ENCODE results near the gene SCNN1A. TPM values are rescaled to one million over a fixed set of nuclear protein-coding genes. Genes with fewer than 3 reads are reported as not detected.

The SCNN1A gene
- total RNA-seq, 2 experiments from 2014 or later, result 0.35 to 1.0 TPM

- no peak overlapping the region for H2AFZ ChIP-seq (ENCODE audit: low read length)
- CTCF ChIA-PET (ENCODE audit: unreplicated experiment), result no interaction called here
- H3K9me3 ChIP-seq (ENCODE audit: low read length), result no peaks in the 10 kb centered on the region
- H3K9me2 ChIP-seq (ENCODE audit: insufficient read depth, low read length), result no peaks in the 10 kb centered on the region
- H3K27ac ChIP-seq (ENCODE audit: low read depth, low read length, poor library complexity, severe bottlenecking), result no peak overlapping the region
- POLR2A ChIA-PET, result interaction anchor here (0.6 kb wide), 1 partner anchor 128 kb away, joined by 3 read pairs; no protein-coding TSS in a partner anchor
- no peak for DNase-seq (ENCODE audit: low spot score)
- H3K36me3 ChIP-seq (ENCODE audit: insufficient read depth, low read length), result no peaks in the 10 kb centered on the region
- intact Hi-C loops (cut with micrococcal nuclease; ENCODE audit: unreplicated experiment), result no loop called here
- no peaks in the 10 kb centered on the region for H3K79me2 ChIP-seq (ENCODE audit: insufficient read depth, low read depth, low read length)
- H3K4me3 ChIP-seq (ENCODE audit: low read depth, low read length, poor library complexity, severe bottlenecking), result no peak overlapping the region
- no peak overlapping the region for H3K4me2 ChIP-seq (ENCODE audit: low read length)
- TF ChIP-seq CTCF (conservative IDR thresholded peaks at IDR 0.05; ENCODE audit: low read length) (no peak), EZH2phosphoT487 (IDR thresholded peaks at IDR 0.05; ENCODE audit: borderline replicate concordance, low read depth, low read length) (no peak)
- no TSS peak for BruUV-seq (replicated peaks)
- no peaks in the 10 kb centered on the region for H3K4me1 ChIP-seq (ENCODE audit: insufficient read depth, low read length, poor library complexity, severe bottlenecking)
- no peaks in the 10 kb centered on the region for H4K20me1 ChIP-seq (ENCODE audit: insufficient read depth, low read length)
Measured at GRCh38 chr12:6382982-6383381, 7.6 kb upstream of the SCNN1A start.

GRCh38 chr12:6382371-6382770 is 7.0 kb upstream of the SCNN1A start:
- Histone ChIP-seq H4K20me1 (ENCODE audit: insufficient read depth, low read length) (no peaks in the 10 kb centered on the region), H3K36me3 (ENCODE audit: insufficient read depth, low read length) (no peaks in the 10 kb centered on the region), H3K4me1 (ENCODE audit: insufficient read depth, low read length, poor library complexity, severe bottlenecking) (no peaks in the 10 kb centered on the region), H3K79me2 (ENCODE audit: insufficient read depth, low read depth, low read length) (no peaks in the 10 kb centered on the region), H3K4me2 (ENCODE audit: low read length) (no peak overlapping the region), H2AFZ (ENCODE audit: low read length) (no peak overlapping the region), H3K9me2 (ENCODE audit: insufficient read depth, low read length) (no peaks in the 10 kb centered on the region), H3K27ac (ENCODE audit: low read depth, low read length, poor library complexity, severe bottlenecking) (no peak overlapping the region), H3K9me3 (ENCODE audit: low read length) (no peaks in the 10 kb centered on the region), H3K4me3 (ENCODE audit: low read depth, low read length, poor library complexity, severe bottlenecking) (no peak overlapping the region)
- no peak for TF ChIP-seq EZH2phosphoT487 (IDR thresholded peaks at IDR 0.05; ENCODE audit: borderline replicate concordance, low read depth, low read length)
- CTCF ChIA-PET (ENCODE audit: unreplicated experiment), result no interaction called here
- POLR2A ChIA-PET, result interaction anchor here (0.5 kb wide), 1 partner anchor 20 kb away, joined by 5 read pairs; no protein-coding TSS in a partner anchor
- BruUV-seq (replicated peaks), result no TSS peak
- intact Hi-C loops (cut with micrococcal nuclease; ENCODE audit: unreplicated experiment), result no loop called here
- DNase-seq (ENCODE audit: low spot score), result no peak

GRCh38 chr12:6380141-6381121 is 5.1 kb upstream of the SCNN1A start:
- H3K27ac ChIP-seq (ENCODE audit: low read depth, low read length, poor library complexity, severe bottlenecking), result no peak overlapping the region
- intact Hi-C loops (cut with micrococcal nuclease; ENCODE audit: unreplicated experiment), result no loop called here
- ChIA-PET CTCF (ENCODE audit: unreplicated experiment) (no interaction called here), POLR2A (interaction anchor here (0.9 to 1.2 kb wide), 2 partner anchors 12 to 17 kb away, joined by 3 read pairs; no protein-coding TSS in a partner anchor)
- no peak overlapping the region for H2AFZ ChIP-seq (ENCODE audit: low read length)
- no peaks in the 10 kb centered on the region for H4K20me1 ChIP-seq (ENCODE audit: insufficient read depth, low read length)
- H3K9me2 ChIP-seq (ENCODE audit: insufficient read depth, low read length), result no peaks in the 10 kb centered on the region
- no peaks in the 10 kb centered on the region for H3K79me2 ChIP-seq (ENCODE audit: insufficient read depth, low read depth, low read length)
- peaks cover 10% of the 10 kb centered on the region for H3K4me1 ChIP-seq (ENCODE audit: insufficient read depth, low read length, poor library complexity, severe bottlenecking)
- no peaks in the 10 kb centered on the region for H3K36me3 ChIP-seq (ENCODE audit: insufficient read depth, low read length)
- BruUV-seq (replicated peaks), result no TSS peak
- DNase-seq (ENCODE audit: low spot score), result no peak
- no peaks in the 10 kb centered on the region for H3K9me3 ChIP-seq (ENCODE audit: low read length)
- TF ChIP-seq EZH2phosphoT487 (IDR thresholded peaks at IDR 0.05; ENCODE audit: borderline replicate concordance, low read depth, low read length) (no peak), CTCF (conservative IDR thresholded peaks at IDR 0.05; ENCODE audit: low read length) (no peak)
- no peak overlapping the region for H3K4me3 ChIP-seq (ENCODE audit: low read depth, low read length, poor library complexity, severe bottlenecking)
- no peak overlapping the region for H3K4me2 ChIP-seq (ENCODE audit: low read length)
